OCI-LY3 (cell line): Measurements from ENCODE around the gene DLK1.

Source experiments
- H2AFZ ChIP-seq: fragments of 200-600, 300-600 bp; shearing (Covaris generic); 2 replicates; pipeline ENCODE4 v1.6.0; 2014; ENCODE audit warnings: antibody characterized with exemption, low read depth, low read length
- H3K27ac ChIP-seq: fragments of 200-600, 300-600 bp; sonication (generic); 2 replicates; pipeline ENCODE4 v1.5.1; 2014; ENCODE audit warnings: mild to moderate bottlenecking, low read length, moderate library complexity, mixed read lengths
- H3K27me3 ChIP-seq: fragments of 200-600, 300-600 bp; sonication (generic); 2 replicates; pipeline ENCODE4 v1.6.1; 2014; ENCODE audit warnings: low read depth, low read length, mixed read lengths
- H3K36me3 ChIP-seq: fragments of 200-600, 300-600 bp; sonication (generic); replicated peaks from 2 replicates; pipeline ENCODE3; 2014; ENCODE audit warnings: low read depth, low read length, mixed read lengths
- H3K4me1 ChIP-seq: fragments of 300-600, 200-600 bp; sonication (generic); 2 replicates; pipeline ENCODE4 v1.6.1; 2014; ENCODE audit warnings: low read length, mixed read lengths
- H3K4me2 ChIP-seq: fragments of 200-600, 300-600 bp; sonication (generic); 2 replicates; pipeline ENCODE4 v1.6.1; 2014; ENCODE audit warnings: low read length, mixed read lengths
- H3K4me3 ChIP-seq: fragments of 300-600, 200-600 bp; sonication (generic); 2 replicates; pipeline ENCODE4 v1.5.1; 2014; ENCODE audit warnings: antibody characterized with exemption, mild to moderate bottlenecking, low read length, moderate library complexity
- H3K79me2 ChIP-seq: fragments of 300-600, 200-600 bp; shearing (Covaris generic); 2 replicates; pipeline ENCODE4 v1.6.1; 2014; ENCODE audit warnings: mild to moderate bottlenecking, low read length, mixed read lengths
- H3K9ac ChIP-seq: fragments of 300-600, 200-600 bp; shearing (Covaris generic); 2 replicates; pipeline ENCODE4 v1.6.0; 2014; ENCODE audit warnings: mild to moderate bottlenecking, low read length, moderate library complexity
- H3K9me3 ChIP-seq: fragments of 200-600, 300-600 bp; shearing (Covaris generic); 2 replicates; pipeline ENCODE4 v1.6.1; 2014; ENCODE audit warnings: low read length, mixed read lengths; ENCODE audit not compliant: insufficient read depth
- H4K20me1 ChIP-seq: fragments of 200-600, 300-600 bp; sonication (generic); 2 replicates; pipeline ENCODE4 v1.6.1; 2016; ENCODE audit warnings: low read length, mixed read lengths; ENCODE audit not compliant: insufficient read depth
- EZH2phosphoT487 ChIP-seq: fragments of 200-600 bp; shearing (Covaris generic); IDR thresholded peaks from 2 replicates; pipeline ENCODE4 v1.6.1; 2018; ENCODE audit warnings: antibody characterized with exemption, mixed run types, low read depth
- TF ChIP-seq, protein P1 (sequence below): fragments of 200-600, 300-600 bp; sonication (generic); IDR thresholded peaks from 2 replicates; pipeline ENCODE4 v1.5.1; 2014; ENCODE audit warnings: antibody characterized with exemption, low read length, low read depth

Gene DLK1

GRCh38 chr14:100780646-100781355 is 54.1 kb downstream of the DLK1 start:
- Histone ChIP-seq H3K36me3 (no peaks in the 10 kb centered on the region), H3K9me3 (no peaks in the 10 kb centered on the region), H3K27ac (no peak overlapping the region), H2AFZ (no peak overlapping the region), H3K4me2 (no peak overlapping the region), H3K27me3 (0 out of 2 replicates have a peak, but pooled peaks cover 5% of the 10 kb centered on the region), H3K4me3 (no peak overlapping the region), H3K9ac (no peak overlapping the region), H3K79me2 (no peaks in the 10 kb centered on the region), H3K4me1 (no peaks in the 10 kb centered on the region), H4K20me1 (no peaks in the 10 kb centered on the region)
- TF ChIP-seq EZH2phosphoT487, result no peak
- TF ChIP-seq, protein P1, sequence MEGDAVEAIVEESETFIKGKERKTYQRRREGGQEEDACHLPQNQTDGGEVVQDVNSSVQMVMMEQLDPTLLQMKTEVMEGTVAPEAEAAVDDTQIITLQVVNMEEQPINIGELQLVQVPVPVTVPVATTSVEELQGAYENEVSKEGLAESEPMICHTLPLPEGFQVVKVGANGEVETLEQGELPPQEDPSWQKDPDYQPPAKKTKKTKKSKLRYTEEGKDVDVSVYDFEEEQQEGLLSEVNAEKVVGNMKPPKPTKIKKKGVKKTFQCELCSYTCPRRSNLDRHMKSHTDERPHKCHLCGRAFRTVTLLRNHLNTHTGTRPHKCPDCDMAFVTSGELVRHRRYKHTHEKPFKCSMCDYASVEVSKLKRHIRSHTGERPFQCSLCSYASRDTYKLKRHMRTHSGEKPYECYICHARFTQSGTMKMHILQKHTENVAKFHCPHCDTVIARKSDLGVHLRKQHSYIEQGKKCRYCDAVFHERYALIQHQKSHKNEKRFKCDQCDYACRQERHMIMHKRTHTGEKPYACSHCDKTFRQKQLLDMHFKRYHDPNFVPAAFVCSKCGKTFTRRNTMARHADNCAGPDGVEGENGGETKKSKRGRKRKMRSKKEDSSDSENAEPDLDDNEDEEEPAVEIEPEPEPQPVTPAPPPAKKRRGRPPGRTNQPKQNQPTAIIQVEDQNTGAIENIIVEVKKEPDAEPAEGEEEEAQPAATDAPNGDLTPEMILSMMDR, result no peak

GRCh38 chr14:100781952-100782351 is 55.3 kb downstream of the DLK1 start:
- no peak overlapping the region for H3K9ac ChIP-seq
- no peaks in the 10 kb centered on the region for H3K36me3 ChIP-seq
- H3K27ac ChIP-seq, result no peak overlapping the region
- H3K27me3 ChIP-seq, result 0 out of 2 replicates have a peak, but pooled peaks cover under 1% of the 10 kb centered on the region
- no peaks in the 10 kb centered on the region for H3K9me3 ChIP-seq
- H2AFZ ChIP-seq, result no peak overlapping the region
- H3K79me2 ChIP-seq, result no peaks in the 10 kb centered on the region
- H3K4me3 ChIP-seq, result no peak overlapping the region
- H3K4me2 ChIP-seq, result no peak overlapping the region
- no peaks in the 10 kb centered on the region for H3K4me1 ChIP-seq
- no peaks in the 10 kb centered on the region for H4K20me1 ChIP-seq
- TF ChIP-seq EZH2phosphoT487, result no peak

DNA sequence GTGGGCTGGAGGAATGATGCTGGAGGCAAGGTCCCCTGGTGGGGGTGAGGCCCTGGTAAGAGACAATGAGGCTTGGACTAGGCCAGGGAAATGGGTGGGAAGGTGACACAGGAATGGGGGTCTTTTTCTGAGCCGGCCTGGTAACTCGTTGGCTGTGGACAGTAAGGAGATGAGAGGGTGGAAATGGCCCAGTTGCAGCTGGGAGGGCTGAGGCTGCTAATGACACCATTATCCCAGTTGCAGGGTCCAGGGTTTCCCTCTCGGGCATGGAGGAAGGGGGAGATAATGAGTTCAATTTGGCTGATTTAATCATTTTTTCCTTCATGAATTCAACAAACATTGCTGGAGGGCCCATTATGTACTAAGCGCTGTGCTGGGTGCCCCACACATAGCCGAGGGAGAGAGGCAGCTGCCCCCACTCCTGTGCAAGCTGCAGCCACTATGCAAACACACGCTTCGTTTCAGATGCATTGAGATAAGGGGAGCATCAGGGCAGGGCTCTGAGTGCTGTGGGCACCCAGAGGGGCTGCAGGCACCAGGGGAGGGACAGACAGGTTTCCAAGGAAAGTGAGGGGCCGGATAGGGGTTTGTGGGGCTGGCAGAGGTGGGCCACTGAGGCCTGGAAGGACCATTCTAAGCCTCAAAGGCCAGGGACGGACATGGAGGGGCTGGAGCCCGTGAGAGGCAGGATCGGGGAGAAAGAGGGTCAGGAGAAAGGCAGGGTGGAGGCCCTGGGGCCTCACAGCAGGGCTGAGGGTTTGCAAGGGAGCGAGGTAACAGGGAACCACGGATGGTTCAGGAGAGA is 56.0 kb downstream of the DLK1 start:
- Histone ChIP-seq H2AFZ (no peak overlapping the region), H3K36me3 (no peaks in the 10 kb centered on the region), H3K27ac (no peak overlapping the region), H3K9ac (no peak overlapping the region), H3K79me2 (no peaks in the 10 kb centered on the region), H3K27me3 (no peaks in the 10 kb centered on the region), H3K4me3 (no peak overlapping the region), H3K9me3 (no peaks in the 10 kb centered on the region), H4K20me1 (no peaks in the 10 kb centered on the region), H3K4me2 (no peak overlapping the region), H3K4me1 (no peaks in the 10 kb centered on the region)
- no peak for TF ChIP-seq EZH2phosphoT487
- TF ChIP-seq, protein P1, result no peak

- H3K27me3 ChIP-seq, result no peaks in the 10 kb centered on the region
- no peak overlapping the region for H3K4me2 ChIP-seq
- H3K36me3 ChIP-seq, result no peaks in the 10 kb centered on the region
- H2AFZ ChIP-seq, result no peak overlapping the region
- H3K9ac ChIP-seq, result no peak overlapping the region
- H3K79me2 ChIP-seq, result no peaks in the 10 kb centered on the region
- TF ChIP-seq, protein P1, result no peak
- no peak for TF ChIP-seq EZH2phosphoT487
- no peak overlapping the region for H3K27ac ChIP-seq
- H4K20me1 ChIP-seq, result no peaks in the 10 kb centered on the region
- no peak overlapping the region for H3K4me3 ChIP-seq
- no peaks in the 10 kb centered on the region for H3K9me3 ChIP-seq
- H3K4me1 ChIP-seq, result no peaks in the 10 kb centered on the region
Observed at GRCh38 chr14:100783630-100784370, 57.1 kb downstream of the DLK1 start.
